Stomach smooth muscle (tissue), 2 donors: ENCODE measurements around the gene NCKAP1.

ENCODE experiments used
- H3K27ac ChIP-seq: one replicate; pipeline ENCODE4 v1.7.0; 2013; ENCODE audit warnings: mild to moderate bottlenecking, low read length, inconsistent platforms
- H3K27me3 ChIP-seq, 2 donors: one replicate each; pipeline ENCODE4 v1.7.0; 2013; ENCODE audit warnings: low read length in 2 of 2; ENCODE audit not compliant: insufficient read depth in 2 of 2, control insufficient read depth in 1 of 2
- H3K36me3 ChIP-seq, 2 donors: one replicate each; pipeline ENCODE4 v1.7.0; 2013; ENCODE audit warnings: low read length in 2 of 2; ENCODE audit not compliant: control insufficient read depth in 2 of 2, insufficient read depth in 2 of 2
- H3K4me1 ChIP-seq: one replicate; pipeline ENCODE4 v1.7.0; 2013; ENCODE audit warnings: low read length; ENCODE audit not compliant: control insufficient read depth, insufficient read depth
- H3K4me3 ChIP-seq, 2 donors: one replicate each; pipeline ENCODE4 v1.7.0; 2013; ENCODE audit warnings: low read length in 2 of 2
- H3K9ac ChIP-seq, 2 donors: one replicate each; pipeline ENCODE4 v1.7.0; 2013; ENCODE audit warnings: low read length in 2 of 2, mild to moderate bottlenecking in 1 of 2
- H3K9me3 ChIP-seq, 2 donors: one replicate each; pipeline ENCODE4 v1.7.0; 2013; ENCODE audit warnings: low read length in 2 of 2; ENCODE audit not compliant: control insufficient read depth in 2 of 2
- donor health status: healthy.
- donor health status: Pancreatic carcinoma.

NCKAP1 gene

DNA sequence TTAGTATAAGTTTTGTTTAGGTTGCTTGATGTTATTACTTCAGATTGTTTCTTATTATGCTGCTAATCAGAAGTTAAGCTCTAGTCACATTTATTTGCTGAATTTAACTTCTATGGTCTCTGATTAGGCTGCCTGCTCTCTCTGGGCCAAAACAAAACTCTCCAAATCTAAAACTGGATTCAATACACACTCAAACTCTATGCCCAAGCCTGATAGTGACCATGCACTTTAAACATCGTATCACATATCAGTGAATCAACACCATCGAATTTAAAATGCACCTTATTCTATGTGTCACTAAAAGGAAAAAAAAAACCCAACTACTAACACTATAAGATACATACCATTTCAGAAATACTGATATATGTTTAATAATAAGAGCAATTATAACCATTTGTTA is 94.9 kb downstream of the NCKAP1 start:
- Histone ChIP-seq H3K27ac (no peak overlapping the region), H3K36me3 (peaks cover 5 to 15% of the 10 kb centered on the region in 2 donors), H3K9me3 (no peaks in the 10 kb centered on the region), H3K27me3 (no peaks in the 10 kb centered on the region), H3K4me3 (no peak overlapping the region), H3K9ac (no peak overlapping the region), H3K4me1 (no peaks in the 10 kb centered on the region)

- no peak overlapping the region for H3K9ac ChIP-seq
- H3K27me3 ChIP-seq = no peaks in the 10 kb centered on the region
- no peak overlapping the region for H3K27ac ChIP-seq
- no peak overlapping the region for H3K4me3 ChIP-seq
- H3K4me1 ChIP-seq = no peaks in the 10 kb centered on the region
- H3K9me3 ChIP-seq = no peaks in the 10 kb centered on the region
- peaks cover 7 to 15% of the 10 kb centered on the region in 2 donors for H3K36me3 ChIP-seq
Measured at GRCh38 chr2:182942756-182943155, 95.5 kb downstream of the NCKAP1 start.

DNA sequence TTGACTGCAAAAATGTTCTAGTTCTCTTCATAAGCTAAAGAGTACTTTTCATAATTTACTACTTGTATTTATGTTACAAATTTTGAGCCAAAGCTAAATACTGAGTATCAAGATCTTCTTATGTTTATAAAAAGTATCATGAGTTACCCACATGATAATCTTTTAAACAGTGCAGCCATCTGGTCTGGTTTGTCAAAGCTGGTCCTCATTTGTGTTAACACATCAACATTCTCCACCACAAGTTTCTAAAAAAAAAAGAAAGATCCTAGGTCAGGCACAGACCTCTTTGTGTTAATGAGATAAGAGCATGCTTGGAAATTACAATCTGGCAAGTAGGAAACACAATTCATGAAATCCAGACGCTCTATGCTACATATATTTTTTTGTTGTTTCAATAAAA is 96.3 kb downstream of the NCKAP1 start:
- no peaks in the 10 kb centered on the region for H3K4me1 ChIP-seq
- H3K27ac ChIP-seq = no peak overlapping the region
- H3K4me3 ChIP-seq = no peak overlapping the region
- H3K9me3 ChIP-seq = no peaks in the 10 kb centered on the region
- peaks cover 6 to 12% of the 10 kb centered on the region in 2 donors for H3K36me3 ChIP-seq
- H3K27me3 ChIP-seq = no peaks in the 10 kb centered on the region
- H3K9ac ChIP-seq = no peak overlapping the region

GRCh38 chr2:182941121-182941722 is 97.0 kb downstream of the NCKAP1 start:
- no peak overlapping the region for H3K9ac ChIP-seq
- no peaks in the 10 kb centered on the region for H3K27me3 ChIP-seq
- H3K36me3 ChIP-seq = peaks cover 5 to 15% of the 10 kb centered on the region in 2 donors
- H3K4me3 ChIP-seq = no peak overlapping the region
- H3K9me3 ChIP-seq = no peaks in the 10 kb centered on the region
- H3K27ac ChIP-seq = no peak overlapping the region
- no peaks in the 10 kb centered on the region for H3K4me1 ChIP-seq

- no peaks in the 10 kb centered on the region for H3K9me3 ChIP-seq
- H3K36me3 ChIP-seq = peaks cover 8 to 20% of the 10 kb centered on the region in 2 donors
- H3K27me3 ChIP-seq = no peaks in the 10 kb centered on the region
- no peak overlapping the region for H3K27ac ChIP-seq
- H3K4me3 ChIP-seq = no peak overlapping the region
- no peaks in the 10 kb centered on the region for H3K4me1 ChIP-seq
- no peak overlapping the region for H3K9ac ChIP-seq
Measured at GRCh38 chr2:182937870-182938269, 100.4 kb downstream of the NCKAP1 start.

DNA sequence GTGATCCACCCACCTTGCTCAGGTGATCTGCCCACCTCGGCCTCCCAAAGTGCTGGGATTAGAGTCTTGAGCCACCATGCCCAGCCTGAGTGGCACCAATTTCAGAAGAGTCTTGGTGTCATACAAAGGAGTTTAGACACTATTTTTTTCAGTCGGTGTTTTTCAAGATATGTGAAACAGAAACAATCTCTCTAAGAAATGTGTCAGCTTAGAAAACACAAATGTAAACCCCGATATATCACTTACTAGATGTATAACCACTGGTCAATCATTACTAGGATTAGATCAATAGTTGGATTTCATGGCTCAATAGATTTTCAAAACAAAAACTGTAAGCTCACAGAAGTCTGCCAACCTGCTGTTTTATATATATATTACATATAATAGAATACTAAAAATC is 104.6 kb downstream of the NCKAP1 start:
- Histone ChIP-seq H3K9me3 (no peaks in the 10 kb centered on the region), H3K27ac (no peak overlapping the region), H3K36me3 (peaks cover 8 to 21% of the 10 kb centered on the region in 2 donors)

DNA sequence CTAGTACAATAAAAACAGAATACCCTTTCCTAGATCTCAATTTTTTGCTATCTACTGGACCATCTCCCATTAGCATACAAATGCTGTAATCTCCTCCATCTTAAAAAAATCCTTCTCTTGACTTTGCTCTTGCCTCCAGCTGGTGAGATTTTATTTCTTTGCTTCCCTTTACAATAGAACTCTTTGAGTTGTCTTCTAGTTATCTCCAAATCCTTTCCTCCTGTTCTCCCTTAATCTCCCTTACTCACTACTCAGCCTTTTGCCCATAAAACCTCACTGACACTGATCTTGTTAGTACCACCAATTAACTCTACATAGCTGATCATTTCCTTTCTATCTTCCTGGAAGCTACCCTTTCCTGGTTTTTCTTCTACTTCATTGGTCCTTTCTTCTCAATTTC is 108.3 kb downstream of the NCKAP1 start:
- Histone ChIP-seq H3K9me3 (no peaks in the 10 kb centered on the region), H3K4me3 (no peak overlapping the region), H3K27me3 (no peaks in the 10 kb centered on the region), H3K27ac (no peak overlapping the region), H3K36me3 (peaks cover 7 to 25% of the 10 kb centered on the region in 2 donors), H3K9ac (no peak overlapping the region), H3K4me1 (peaks cover 2% of the 10 kb centered on the region)

More for the DNA sequence above, 104.6 kb downstream of the NCKAP1 start:
- Histone ChIP-seq H3K4me3 (no peak overlapping the region), H3K27me3 (no peaks in the 10 kb centered on the region), H3K4me1 (no peaks in the 10 kb centered on the region), H3K9ac (no peak overlapping the region)

DNA sequence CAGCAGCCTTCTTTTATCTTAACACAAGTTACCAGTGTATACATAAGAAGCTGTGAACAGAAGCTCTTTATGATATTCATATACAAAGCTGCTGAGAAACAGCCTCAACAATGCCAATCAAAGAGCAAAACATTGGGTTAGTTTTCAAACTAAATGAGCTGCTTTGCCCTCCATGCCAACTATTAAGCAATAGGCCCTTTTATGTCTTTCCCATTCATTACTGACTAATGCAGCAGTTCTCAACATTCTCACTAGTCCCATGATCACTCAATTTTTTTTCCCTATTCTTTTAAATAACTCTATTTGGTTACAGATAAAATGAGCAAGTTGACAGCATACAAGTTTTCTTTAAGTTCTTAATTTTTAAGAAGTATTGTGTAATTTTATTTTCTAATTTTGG is 114.0 kb downstream of the NCKAP1 start:
- no peak overlapping the region for H3K9ac ChIP-seq
- H3K4me1 ChIP-seq = peaks cover 3% of the 10 kb centered on the region
- H3K4me3 ChIP-seq = no peak overlapping the region
- H3K27me3 ChIP-seq = no peaks in the 10 kb centered on the region
- no peaks in the 10 kb centered on the region for H3K9me3 ChIP-seq
- no peak overlapping the region for H3K27ac ChIP-seq
- H3K36me3 ChIP-seq = peaks cover 7 to 16% of the 10 kb centered on the region in 2 donors

DNA sequence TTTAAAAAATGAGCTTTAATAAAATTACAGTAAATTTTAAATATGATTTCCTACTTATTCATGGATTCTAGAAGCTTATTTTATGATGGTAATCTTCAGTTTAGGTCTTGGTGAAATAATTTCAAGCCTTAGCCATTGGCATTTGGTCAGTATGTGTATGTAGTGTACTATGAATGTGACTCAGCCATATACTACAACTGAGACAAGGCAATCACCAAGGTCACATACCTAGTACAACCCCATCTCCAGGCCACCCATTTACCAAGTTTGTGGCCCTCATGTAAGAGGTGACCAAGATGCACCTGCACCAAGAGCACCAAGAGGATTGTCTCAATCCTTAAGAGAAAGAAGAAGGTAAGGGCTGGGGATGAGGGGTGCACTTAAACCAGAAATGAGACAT is 117.0 kb downstream of the NCKAP1 start:
- no peak overlapping the region for H3K27ac ChIP-seq
- peaks cover 3% of the 10 kb centered on the region for H3K4me1 ChIP-seq
- H3K36me3 ChIP-seq = peaks cover 2 to 8% of the 10 kb centered on the region in 2 donors
- H3K9ac ChIP-seq = no peak overlapping the region
- no peaks in the 10 kb centered on the region for H3K9me3 ChIP-seq
- H3K4me3 ChIP-seq = no peak overlapping the region
- no peaks in the 10 kb centered on the region for H3K27me3 ChIP-seq

DNA sequence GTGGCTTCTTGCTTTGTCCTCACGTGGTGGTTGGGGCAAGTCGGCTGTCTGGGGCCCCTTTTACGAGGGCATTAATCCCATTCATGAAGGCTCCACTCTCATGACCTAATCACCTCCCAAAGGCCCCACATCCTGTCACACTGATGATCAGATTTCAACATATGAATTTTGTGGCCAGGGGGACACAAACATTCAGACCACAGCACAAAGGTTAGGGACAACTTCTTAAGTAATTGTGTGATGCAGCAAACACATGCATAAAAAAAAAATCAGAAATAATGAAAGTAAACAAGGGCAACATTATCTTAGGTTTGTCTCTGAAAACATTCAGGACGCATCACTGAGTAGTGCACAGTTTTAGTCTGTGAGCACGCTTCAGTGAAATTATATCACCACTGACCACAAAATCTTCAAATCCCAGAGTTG is 117.6 kb downstream of the NCKAP1 start:
- Histone ChIP-seq H3K4me3 (no peak overlapping the region), H3K27me3 (no peaks in the 10 kb centered on the region), H3K4me1 (peaks cover 9% of the 10 kb centered on the region), H3K27ac (no peak overlapping the region), H3K36me3 (peaks cover 2 to 4% of the 10 kb centered on the region in 2 donors), H3K9ac (no peak overlapping the region), H3K9me3 (no peaks in the 10 kb centered on the region)

GRCh38 chr2:182920089-182920488 is 118.2 kb downstream of the NCKAP1 start:
- Histone ChIP-seq H3K9ac (no peak overlapping the region), H3K27me3 (no peaks in the 10 kb centered on the region), H3K27ac (no peak overlapping the region), H3K4me3 (no peak overlapping the region), H3K9me3 (no peaks in the 10 kb centered on the region), H3K36me3 (peaks cover 0 to 5% of the 10 kb centered on the region in 2 donors), H3K4me1 (peaks cover 14% of the 10 kb centered on the region)
